Measurements from ENCODE around the gene LIPC. TPM values are rescaled to one million over a fixed set of nuclear protein-coding genes. Genes with fewer than 3 reads are reported as not detected.
"Not testable (repeated sequence)": the region's sequence is repeated elsewhere in the genome, so short reads cannot be mapped to it uniquely, and the experiment has no call there.

The LIPC gene
- polyA plus RNA-seq, 4 donors = 2.0 to 16.8 (median 13.1) TPM

DNA sequence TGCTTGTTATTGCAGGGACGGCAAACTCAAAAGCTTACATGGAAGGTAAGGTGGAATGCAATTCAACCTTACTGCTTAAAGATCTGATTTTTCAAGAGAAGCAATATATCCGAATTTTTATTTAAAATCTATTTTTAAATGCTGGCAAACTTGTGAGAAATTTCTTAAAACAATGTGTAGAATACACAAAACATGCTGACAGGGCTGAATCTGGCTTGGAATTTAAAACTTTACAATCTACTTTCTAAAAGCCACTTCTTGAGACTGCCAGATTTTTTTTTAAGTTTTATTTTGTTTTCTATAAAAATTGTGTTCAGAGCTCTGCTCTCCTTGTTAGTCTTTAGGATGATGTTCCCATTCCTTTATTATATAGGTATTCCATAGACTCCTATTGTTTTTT, 171.0 kb downstream of the LIPC start:
- no peak for DNase-seq (ENCODE audit: low read depth in 4 of 4, low spot score in 3 of 4)

GRCh38 chr15:58603927-58604326, 172.1 kb downstream of the LIPC start:
- DNase-seq (ENCODE audit: low read depth in 4 of 4, low spot score in 3 of 4) = not testable (repeated sequence)

GRCh38 chr15:58604455-58604923, 172.7 kb downstream of the LIPC start:
- no peak for DNase-seq (ENCODE audit: low read depth in 4 of 4, low spot score in 3 of 4)

- DNase-seq (ENCODE audit: low read depth in 4 of 4, low spot score in 3 of 4) = no peak
These were observed 174.2 kb downstream of the LIPC start for GRCh38 chr15:58605931-58606530.

GRCh38 chr15:58606577-58607080, 174.8 kb downstream of the LIPC start:
- no peak for DNase-seq (ENCODE audit: low read depth in 4 of 4, low spot score in 3 of 4)

DNA sequence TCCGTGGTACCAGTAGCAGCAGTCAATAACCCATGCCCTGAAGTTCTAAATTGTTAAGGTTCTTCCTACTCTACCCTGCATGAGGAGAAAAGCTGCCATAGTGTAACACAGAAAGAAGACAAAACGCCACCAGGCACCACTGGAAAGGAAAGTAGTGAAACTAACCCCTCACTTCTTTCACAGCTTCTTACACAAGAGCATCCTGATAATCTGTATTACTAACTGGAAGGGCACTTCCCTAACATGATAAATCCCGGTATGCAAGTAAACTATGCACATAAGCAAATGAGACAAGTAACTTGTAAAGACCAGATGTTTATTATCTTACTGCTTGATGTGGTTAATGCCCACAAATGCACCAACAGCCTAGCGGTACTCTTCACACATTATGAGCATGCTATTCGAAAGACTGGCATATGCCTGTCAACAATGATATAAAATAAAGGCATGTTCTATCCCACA, 176.4 kb downstream of the LIPC start:
- no peak for DNase-seq (ENCODE audit: low read depth in 4 of 4, low spot score in 3 of 4)

- no peak for DNase-seq (ENCODE audit: low read depth in 4 of 4, low spot score in 3 of 4)
These were observed 176.9 kb downstream of the LIPC start for GRCh38 chr15:58608711-58609110.

DNA sequence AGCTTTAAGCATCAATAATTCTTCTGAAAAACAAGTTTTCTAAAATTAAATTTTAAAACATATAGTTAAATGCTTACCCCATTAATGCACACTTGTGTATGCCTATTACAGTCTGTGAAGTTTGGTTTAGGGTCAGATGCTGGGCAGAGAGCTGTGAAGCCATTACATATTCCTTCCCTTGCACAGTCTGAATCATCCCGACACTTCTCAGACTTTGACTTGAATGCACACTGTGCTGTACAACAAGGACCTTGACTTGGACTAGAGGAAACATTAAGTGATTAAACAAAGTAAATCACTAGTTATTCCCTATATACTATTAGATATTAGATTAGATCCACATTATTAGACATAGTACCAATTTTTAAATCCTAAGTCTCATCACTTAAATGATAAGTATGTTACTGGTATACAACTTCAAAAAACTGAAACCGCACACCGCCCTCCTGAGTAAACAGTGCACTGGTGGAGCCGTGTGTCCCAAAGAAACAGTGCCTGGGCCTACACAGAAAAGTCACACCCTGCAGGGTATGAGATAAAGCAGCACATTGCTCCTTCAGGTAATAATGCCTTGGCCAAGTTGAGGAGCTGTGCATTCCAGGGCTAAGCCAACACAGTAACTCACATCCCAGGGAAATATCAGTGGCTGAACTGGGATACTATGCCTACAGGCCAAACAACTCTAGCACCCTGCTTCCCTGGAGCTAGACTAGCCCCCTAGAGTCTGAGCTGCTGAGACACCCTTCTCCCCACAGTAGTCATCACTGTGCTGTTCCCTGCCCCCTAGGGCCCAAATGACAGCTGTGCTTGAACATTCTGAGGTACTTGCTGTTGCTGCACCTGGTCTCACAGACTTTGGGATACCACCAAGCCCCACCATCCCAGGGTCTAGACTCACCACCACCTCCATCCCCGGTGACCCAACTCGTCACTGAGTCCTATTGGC, 180.2 kb downstream of the LIPC start:
- no peak for DNase-seq (ENCODE audit: low read depth in 4 of 4, low spot score in 3 of 4)

GRCh38 chr15:58616171-58616570, 184.4 kb downstream of the LIPC start:
- no peak for DNase-seq (ENCODE audit: low read depth in 4 of 4, low spot score in 3 of 4)
